ENCODE data around the gene ANKRD63. TPM values are rescaled to one million over a fixed set of nuclear protein-coding genes. Genes with fewer than 3 reads are reported as not detected.

Gene ANKRD63
- total and polyA plus RNA-seq, 2 of the 8 experiments (the other 6 are each of a cell fraction or from before 2014, with no cell fraction given) = 0.18 to 0.26 TPM

- Histone ChIP-seq H3K9me3 (ENCODE audit: insufficient read depth in 2 of 2, low read depth in 1 of 2, low read length in 1 of 2) (no peaks in the 10 kb centered on the region), H4K91ac (replicated peaks; ENCODE audit: insufficient read length, low read length) (no peak within 1 kb of the TSS), H4K8ac (ENCODE audit: extremely low read depth, insufficient read depth, low read length) (no peak within 1 kb of the TSS; the same call in 1 of the 2 replicates), H3K79me1 (ENCODE audit: low read depth, low read length) (no peaks in the 10 kb centered on the region; the same call in 1 of the 2 replicates), H3K18ac (ENCODE audit: extremely low read depth, low read length) (peak within 1 kb of the TSS; percentile 43), H3K23ac (ENCODE audit: insufficient read length) (no peak within 1 kb of the TSS), H3K14ac (ENCODE audit: insufficient read length) (no peak within 1 kb of the TSS), H2AFZ (ENCODE audit: low read length) (no peak within 1 kb of the TSS), H3K4me3 (ENCODE audit: extremely low read depth in 1 of 4, insufficient read depth in 2 of 4, low read depth in 3 of 4, low read length in 4 of 4) (peak within 1 kb of the TSS; percentile 62 to 79 (median 70)), H3K27ac (ENCODE audit: low read depth, low read length) (no peak within 1 kb of the TSS), H2BK120ac (replicated peaks; ENCODE audit: low read depth, low read length) (no peak within 1 kb of the TSS), H2BK20ac (ENCODE audit: low read length) (no peak within 1 kb of the TSS), H2BK15ac (ENCODE audit: low read length) (0 out of 2 replicates have a peak within 1 kb of the TSS, but pooled peaks have one; percentile 50), H3K56ac (replicated peaks; ENCODE audit: insufficient read length, low read depth, low read length) (peak within 1 kb of the TSS; percentile 13), H2BK5ac (ENCODE audit: low read depth, low read length) (0 out of 2 replicates have a peak within 1 kb of the TSS, but pooled peaks have one; percentile 11), H3K79me2 (ENCODE audit: control insufficient read depth in 1 of 2, insufficient read depth in 2 of 2, low read length in 2 of 2) (peaks cover 0 to 14% of the 10 kb centered on the region in 2 experiments; a peak in 3 of 4 replicates), H2AK5ac (ENCODE audit: low read depth, low read length) (no peak within 1 kb of the TSS), H3K23me2 (ENCODE audit: low read depth, low read length) (peaks cover 13% of the 10 kb centered on the region), H3K4ac (replicated peaks; ENCODE audit: insufficient read length, low read depth, low read length) (no peak within 1 kb of the TSS), H4K5ac (ENCODE audit: insufficient read length, low read depth, low read length) (no peak within 1 kb of the TSS), H3K9ac (replicated peaks in 1 of 4; ENCODE audit: extremely low read depth in 1 of 4, low read depth in 3 of 4, low read length in 3 of 4) (peak within 1 kb of the TSS; percentile 44 to 59 (median 52); a peak in 4 of 7 replicates), H2BK12ac (ENCODE audit: low read depth, low read length) (no peak within 1 kb of the TSS), H3K27me3 (replicated peaks in 1 of 4; ENCODE audit: control insufficient read depth in 3 of 4, extremely low read depth in 1 of 4, insufficient read depth in 3 of 4, low read length in 3 of 4) (peaks cover 0 to 20% (median 9%) of the 10 kb centered on the region in 4 experiments; a peak in 4 of 7 replicates), H3K36me3 (ENCODE audit: control insufficient read depth in 2 of 4, insufficient read depth in 4 of 4, low read length in 3 of 4) (peaks cover 0 to 4% (median 0%) of the 10 kb centered on the region in 4 experiments; a peak in 2 of 8 replicates), H3K4me1 (replicated peaks in 1 of 4; ENCODE audit: control insufficient read depth in 3 of 4, insufficient read depth in 4 of 4, low read length in 3 of 4) (peaks cover 21 to 44% (median 31%) of the 10 kb centered on the region in 4 experiments), H3K4me2 (ENCODE audit: insufficient read depth in 1 of 2, low read depth in 2 of 2, low read length in 2 of 2) (peak within 1 kb of the TSS; percentile 82 to 90), H4K20me1 (replicated peaks in 1 of 2; ENCODE audit: control insufficient read depth in 1 of 2, insufficient read depth in 2 of 2, low read length in 2 of 2) (no peaks in the 10 kb centered on the region)
- DNase-seq (ENCODE audit: low read depth in 1 of 2, low spot score in 2 of 2) (peak; percentile 90 to 92), FAIRE-seq (no peak)
- CTCF ChIA-PET (ENCODE audit: partially characterized antibody) = interaction anchor here (0.7 to 23.9 kb wide), 12 partner anchors 9 to 163 kb away, joined by 3 to 584 read pairs (median 5); partner anchors contain the start of genes ANKRD63, CCDC9B, IVD and PLCB2
- POLR2A ChIA-PET (ENCODE audit: partially characterized antibody) = interaction anchor here (0.8 to 2.2 kb wide), 8 partner anchors 9 to 54 kb away, joined by 3 to 13 read pairs (median 6); no protein-coding TSS in a partner anchor
- 1% methylated on average over 38 of the region's 103 CpGs; no CpG with 5 or more reads in 1 of the 2 experiments for WGBS, 2 experiments (ENCODE audit: extremely low coverage in 1 of 2, insufficient coverage in 1 of 2, insufficient read length in 1 of 2, insufficient replicate concordance in 2 of 2, low coverage in 1 of 2, low lambda C conversion rate in 2 of 2, missing lambda C conversion rate in 1 of 2)
- TF ChIP-seq CTBP2 (IDR thresholded peaks at IDR 0.05; ENCODE audit: borderline replicate concordance, insufficient read depth, insufficient read length, low read length) (no peak), YY1 (IDR thresholded peaks at IDR 0.05; ENCODE audit: low read depth, low read length) (peak; percentile 59; the same call in 1 of the 2 replicates), SP4 (IDR thresholded peaks at IDR 0.05; ENCODE audit: low read length) (0 out of 2 replicates have a peak, but pooled peaks have one; percentile 32), ZNF274 (IDR thresholded peaks at IDR 0.05; ENCODE audit: borderline replicate concordance, extremely low read depth, low read length) (no peak), NANOG (IDR thresholded peaks at IDR 0.05; ENCODE audit: insufficient read depth, low read depth, low read length, poor library complexity, severe bottlenecking) (peak; percentile 4), USF2 (IDR thresholded peaks at IDR 0.05; ENCODE audit: low read length) (no peak), CBX5 (IDR thresholded peaks at IDR 0.05; ENCODE audit: low read depth, low read length) (no peak), SIX5 (IDR thresholded peaks at IDR 0.05; ENCODE audit: low read depth, low read length) (no peak), EZH2 (IDR thresholded peaks at IDR 0.05; ENCODE audit: low read depth, low read length, severe bottlenecking) (no peak), RXRA (IDR thresholded peaks at IDR 0.05; ENCODE audit: insufficient read depth, low read depth, low read length) (no peak)
Observed at GRCh38 chr15:40323239-40323952, 40.5 kb upstream of the ANKRD63 start, which contains the start of gene INAFM2. Gene INAFM2, plus strand, starts transcription at chr15:40323692. Its CDS starts 364 bp downstream, at chr15:40324056.

Measured in H1 (cell line).